NB4 (cell line): Measurements from ENCODE around the gene FRMPD4.

Experiments
- MYC ChIP-seq: IDR thresholded peaks from 2 replicates; pipeline ENCODE4 v1.6.1; 2011; ENCODE audit warnings: low read depth, low read length
- POLR2A ChIP-seq: IDR thresholded peaks from 2 replicates; pipeline ENCODE4 v1.6.1; 2011; ENCODE audit warnings: mild to moderate bottlenecking; ENCODE audit not compliant: insufficient read length; ENCODE audit errors: extremely low read depth
- TF ChIP-seq, protein P1 (sequence below): IDR thresholded peaks from one replicate; pipeline ENCODE4 v1.5.1; 2012; ENCODE audit warnings: low read depth, low read length
- TF ChIP-seq, protein P2 (sequence below): IDR thresholded peaks from 2 replicates; pipeline ENCODE4 v1.6.1; 2011; ENCODE audit warnings: low read depth, low read length

DNA sequence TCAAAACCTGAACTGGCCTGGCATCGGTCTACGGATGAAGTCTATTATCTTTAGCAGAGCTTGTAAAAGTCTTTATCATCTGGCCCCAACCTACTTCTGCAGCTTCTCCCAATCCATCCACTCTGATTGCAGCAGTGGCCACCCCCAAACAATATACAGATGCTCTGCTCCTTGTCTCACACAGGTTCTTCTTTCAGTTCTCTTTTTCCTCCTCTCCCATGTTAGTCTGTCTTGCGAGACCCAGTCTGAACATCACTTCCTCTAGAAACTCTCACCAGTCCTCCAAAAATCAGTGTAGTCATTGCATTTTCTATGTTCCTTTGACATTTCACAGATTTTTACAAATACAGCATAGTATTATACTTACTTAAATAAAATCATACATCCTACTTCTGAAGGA lies 163.0 kb downstream of the FRMPD4 start:
- TF ChIP-seq, protein P1, sequence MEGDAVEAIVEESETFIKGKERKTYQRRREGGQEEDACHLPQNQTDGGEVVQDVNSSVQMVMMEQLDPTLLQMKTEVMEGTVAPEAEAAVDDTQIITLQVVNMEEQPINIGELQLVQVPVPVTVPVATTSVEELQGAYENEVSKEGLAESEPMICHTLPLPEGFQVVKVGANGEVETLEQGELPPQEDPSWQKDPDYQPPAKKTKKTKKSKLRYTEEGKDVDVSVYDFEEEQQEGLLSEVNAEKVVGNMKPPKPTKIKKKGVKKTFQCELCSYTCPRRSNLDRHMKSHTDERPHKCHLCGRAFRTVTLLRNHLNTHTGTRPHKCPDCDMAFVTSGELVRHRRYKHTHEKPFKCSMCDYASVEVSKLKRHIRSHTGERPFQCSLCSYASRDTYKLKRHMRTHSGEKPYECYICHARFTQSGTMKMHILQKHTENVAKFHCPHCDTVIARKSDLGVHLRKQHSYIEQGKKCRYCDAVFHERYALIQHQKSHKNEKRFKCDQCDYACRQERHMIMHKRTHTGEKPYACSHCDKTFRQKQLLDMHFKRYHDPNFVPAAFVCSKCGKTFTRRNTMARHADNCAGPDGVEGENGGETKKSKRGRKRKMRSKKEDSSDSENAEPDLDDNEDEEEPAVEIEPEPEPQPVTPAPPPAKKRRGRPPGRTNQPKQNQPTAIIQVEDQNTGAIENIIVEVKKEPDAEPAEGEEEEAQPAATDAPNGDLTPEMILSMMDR: no peak
- no peak for TF ChIP-seq POLR2A
- TF ChIP-seq, protein P2, sequence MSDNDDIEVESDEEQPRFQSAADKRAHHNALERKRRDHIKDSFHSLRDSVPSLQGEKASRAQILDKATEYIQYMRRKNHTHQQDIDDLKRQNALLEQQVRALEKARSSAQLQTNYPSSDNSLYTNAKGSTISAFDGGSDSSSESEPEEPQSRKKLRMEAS: no peak
- TF ChIP-seq MYC: no peak
